Medulla oblongata (tissue), 1 donor: ENCODE results near the gene ZNF142.
A peak's percentile ranks its signal among the peaks of the same experiment; 100 is the strongest.

ENCODE experiments used
- DNase-seq: peaks from one replicate; pipeline ENCODE4 v3.0.0-alpha.2; 2015; ENCODE audit errors: extremely low spot score

ZNF142 gene

DNA sequence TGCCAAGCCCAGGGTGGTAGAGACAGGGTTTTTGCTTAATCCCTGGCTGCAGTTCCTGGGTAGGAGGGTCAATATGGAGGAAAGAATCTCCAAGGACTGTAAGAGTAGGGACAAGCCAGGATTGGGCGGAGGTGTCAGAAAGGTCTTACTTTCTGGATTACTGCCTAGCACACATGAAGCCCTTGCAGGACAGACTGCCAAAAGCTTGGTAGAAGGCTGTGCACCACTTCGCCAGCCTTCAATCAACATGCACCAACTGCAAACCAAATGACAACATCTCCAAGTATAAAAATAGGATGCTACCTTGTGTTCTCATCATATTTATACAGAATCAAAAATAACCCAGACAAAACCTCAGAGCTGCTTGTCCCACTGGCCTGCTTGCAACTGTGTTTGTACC, 3.7 kb downstream of the ZNF142 start:
- DNase-seq, result no peak

DNA sequence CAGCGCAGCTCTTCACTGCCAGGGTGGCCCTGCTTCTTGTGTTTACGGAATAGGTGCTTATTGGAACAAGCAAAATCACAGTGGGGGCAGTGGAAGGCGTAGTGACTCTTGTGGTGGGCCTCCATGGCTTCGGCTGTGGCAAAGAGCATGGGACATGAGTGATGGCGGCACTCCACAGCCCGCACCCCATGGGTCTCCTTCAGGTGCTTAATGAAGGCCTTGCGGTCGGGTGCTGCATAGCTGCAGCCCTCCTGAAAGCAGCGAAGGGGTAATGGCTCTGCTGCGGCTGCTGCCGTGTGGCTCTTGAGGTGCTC, 10.7 kb downstream of the ZNF142 start:
- DNase-seq, result no peak

DNA sequence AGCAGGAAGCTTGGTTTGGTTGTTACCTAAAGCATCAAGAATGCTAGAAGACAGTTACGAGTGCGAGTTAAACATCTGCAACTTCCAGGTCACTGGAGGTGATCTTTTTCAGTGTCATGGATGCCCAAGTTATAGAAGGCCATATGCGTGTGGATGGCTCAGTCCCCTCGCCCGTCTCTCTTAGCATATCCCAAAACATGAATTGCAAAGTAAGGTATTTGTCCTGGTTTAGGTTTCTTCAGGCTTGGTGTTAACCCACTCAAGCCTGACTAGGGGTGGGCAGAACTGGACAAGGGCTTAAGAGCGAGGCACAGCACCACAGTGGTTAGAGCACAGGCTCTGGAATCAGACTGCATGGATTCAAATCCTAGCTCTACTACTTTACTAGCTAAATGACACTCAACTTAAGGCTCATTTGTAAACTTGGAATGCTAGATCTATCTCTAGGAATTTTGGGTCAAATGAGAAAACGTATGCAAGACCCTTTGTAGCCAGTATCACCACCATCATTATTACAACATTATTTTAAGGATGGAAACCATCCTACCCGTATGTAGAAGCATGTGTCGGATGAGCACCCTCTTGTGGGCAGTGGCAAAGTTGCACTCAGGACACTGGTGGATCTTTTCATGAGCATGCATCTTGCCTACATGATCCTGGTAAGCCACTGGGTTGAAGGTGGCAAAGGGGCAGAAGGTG, 11.2 kb downstream of the ZNF142 start:
- DNase-seq, result peak; percentile 59

DNA sequence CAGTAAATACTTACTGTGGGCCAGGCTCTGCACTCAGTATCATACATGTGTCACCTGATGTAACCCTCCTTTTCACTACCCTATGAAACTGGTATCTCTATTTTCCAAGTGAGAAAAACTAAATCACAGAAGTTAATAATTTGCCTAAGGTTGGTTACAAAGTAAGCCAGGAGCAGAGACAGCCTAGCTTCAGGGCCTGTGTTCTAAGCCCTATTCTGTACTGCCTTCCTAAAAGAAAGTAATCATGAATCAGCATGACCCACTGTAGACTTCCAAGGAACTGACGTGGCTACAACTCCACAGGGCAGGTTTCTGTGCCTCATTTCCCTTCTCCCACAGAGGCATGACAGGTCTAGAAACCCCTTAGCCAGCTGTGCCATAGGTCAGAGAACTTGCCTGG, 14.3 kb downstream of the ZNF142 start:
- no peak for DNase-seq

DNA sequence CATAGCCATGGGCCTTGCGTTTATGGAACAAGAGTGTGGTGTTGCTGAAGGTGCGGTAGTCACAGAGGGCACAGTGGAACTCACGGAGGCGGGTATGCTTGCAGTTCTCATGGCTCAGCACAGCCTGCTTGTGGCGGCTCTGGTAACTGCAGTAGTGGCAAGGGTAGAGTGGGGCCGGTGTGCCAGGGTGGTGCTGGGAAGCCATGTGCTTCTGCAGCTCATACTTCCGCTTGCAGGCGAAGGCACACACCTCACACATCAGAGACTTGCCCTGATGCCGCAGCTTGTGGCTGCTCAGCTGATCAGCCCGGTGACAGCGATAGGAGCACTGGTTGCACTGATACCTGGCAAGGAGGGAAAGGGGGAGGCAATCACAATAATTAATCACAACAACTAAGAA, 14.7 kb downstream of the ZNF142 start:
- DNase-seq, result no peak

DNA sequence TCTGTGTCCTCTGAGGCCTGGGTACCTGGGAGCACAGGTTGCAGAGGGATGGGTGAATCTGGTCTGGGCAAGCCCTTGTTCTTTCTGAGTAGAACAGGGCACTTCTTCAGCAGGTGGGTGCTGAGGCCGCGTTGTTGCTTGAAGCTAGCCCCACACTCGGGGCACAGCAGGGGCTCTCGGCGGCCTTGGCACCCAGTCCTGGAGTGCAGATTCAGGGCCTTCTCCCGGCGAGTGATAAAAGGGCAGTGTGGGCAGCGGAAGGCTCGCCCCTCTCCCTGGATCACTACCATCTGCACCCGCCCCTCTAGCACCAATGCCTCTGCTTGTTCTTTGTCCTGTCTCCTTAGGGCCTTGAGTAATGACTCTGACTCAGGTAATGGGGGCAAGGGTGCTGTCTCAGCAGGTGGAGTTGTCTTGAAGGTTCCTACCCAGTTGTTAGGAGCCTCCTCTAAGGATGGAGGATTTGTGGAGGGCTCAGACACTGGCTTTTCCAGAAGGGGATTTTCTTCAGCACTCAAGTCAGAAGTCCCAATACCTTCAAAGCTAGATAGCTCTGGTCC, 15.6 kb downstream of the ZNF142 start:
- DNase-seq, result no peak

DNA sequence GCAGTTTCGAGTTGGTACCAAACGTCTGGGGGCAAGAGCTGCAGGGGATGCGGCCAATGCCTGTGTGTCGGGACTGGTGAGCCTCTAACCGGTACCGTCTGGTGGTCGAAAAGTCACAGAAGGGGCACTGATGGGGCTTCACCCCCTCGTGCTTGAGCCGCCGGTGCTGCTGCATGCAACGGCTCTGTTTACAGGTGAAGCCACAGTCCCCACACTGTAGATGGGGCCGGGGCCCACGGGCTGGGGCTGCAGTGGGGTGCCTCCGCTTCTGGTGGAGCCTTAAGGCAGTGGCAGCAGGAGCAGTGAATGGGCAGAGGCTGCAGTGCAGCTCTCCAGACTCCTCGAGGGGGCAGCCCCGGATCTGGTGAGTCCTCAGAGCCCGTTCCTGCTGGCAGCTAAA, 16.6 kb downstream of the ZNF142 start:
- no peak for DNase-seq

DNA sequence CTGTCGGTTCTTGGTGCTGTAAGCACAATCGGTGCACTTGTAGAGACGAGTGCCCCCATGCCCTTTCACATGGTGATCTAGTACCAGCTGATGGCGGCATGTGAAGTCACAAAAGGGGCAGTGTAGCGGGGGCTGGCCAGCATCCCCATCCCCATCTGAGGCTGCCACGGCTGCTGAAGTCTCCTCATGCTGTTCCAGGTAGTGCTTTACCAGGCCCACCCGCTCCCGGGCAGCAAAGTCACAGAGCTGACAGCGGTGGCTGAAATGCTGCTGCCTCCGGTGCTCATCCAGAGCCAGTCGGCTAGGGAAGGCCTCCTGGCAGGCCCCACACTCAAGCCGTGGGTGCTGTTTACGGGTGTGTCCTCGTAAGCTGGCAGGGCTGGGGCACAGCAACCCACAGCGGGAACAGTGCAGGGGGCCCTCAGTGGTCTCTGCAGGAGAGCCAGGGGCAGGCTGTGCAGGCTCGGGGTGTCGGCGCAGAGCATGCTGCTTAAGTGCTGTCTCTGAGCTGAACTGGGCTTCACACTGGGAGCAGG, 17.2 kb downstream of the ZNF142 start:
- DNase-seq, result no peak

DNA sequence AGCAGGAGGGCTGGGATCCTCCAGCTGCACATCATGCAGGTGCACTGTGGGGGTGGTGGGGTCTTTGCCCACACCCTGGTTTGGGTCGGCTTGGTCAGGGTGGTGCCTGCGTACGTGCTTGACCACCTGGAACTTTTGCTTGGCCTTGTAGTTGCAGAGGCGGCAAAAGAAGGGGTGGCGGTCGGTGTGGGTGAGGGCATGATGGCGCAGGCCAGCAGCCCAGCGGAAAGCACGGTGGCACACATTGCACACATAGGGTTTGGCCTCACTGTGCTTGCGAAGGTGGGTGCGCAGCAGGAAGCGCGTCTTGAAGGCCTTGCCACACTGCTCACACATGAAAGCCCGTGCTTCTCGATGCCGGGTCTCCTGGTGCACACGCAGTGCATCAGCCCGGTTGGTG, 21.1 kb downstream of the ZNF142 start:
- DNase-seq, result no peak

DNA sequence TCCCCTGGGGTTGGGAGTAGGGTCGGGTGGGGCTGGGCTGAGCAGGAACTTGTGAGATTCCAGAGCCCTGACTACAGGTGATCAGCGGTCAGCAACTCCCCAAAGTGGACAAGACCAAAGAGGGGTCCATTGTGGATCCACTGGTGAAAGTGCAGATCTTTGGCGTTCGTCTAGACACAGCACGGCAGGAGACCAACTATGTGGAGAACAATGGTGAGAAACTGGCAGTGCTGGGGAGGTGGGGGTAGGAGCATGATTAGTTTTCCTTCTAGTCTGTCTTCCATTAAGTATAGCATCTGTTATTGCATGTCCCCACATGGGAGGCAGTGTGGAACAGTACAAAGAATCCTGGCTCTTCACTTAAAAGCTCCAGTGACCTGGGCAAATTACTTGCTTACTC, 23.7 kb downstream of the ZNF142 start:
- no peak for DNase-seq

DNA sequence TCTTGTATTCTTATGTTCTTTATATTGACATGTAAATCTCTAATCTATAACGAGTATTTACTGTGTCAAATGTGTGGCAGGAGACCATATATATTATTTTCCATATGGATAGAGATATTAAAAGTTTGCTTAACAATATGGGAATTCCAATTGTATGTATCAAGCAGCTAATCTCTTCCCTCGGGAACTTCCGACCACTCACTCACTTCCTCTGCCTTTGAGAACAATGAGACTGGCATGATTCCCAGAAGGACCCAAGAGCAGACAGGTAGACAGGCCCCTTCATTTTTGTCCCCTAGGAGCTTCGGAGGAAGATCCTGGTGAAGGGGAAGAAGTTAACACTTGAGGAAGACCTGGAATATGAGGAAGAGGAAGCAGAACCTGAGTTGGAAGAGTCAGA, 27.6 kb downstream of the ZNF142 start:
- no peak for DNase-seq

DNA sequence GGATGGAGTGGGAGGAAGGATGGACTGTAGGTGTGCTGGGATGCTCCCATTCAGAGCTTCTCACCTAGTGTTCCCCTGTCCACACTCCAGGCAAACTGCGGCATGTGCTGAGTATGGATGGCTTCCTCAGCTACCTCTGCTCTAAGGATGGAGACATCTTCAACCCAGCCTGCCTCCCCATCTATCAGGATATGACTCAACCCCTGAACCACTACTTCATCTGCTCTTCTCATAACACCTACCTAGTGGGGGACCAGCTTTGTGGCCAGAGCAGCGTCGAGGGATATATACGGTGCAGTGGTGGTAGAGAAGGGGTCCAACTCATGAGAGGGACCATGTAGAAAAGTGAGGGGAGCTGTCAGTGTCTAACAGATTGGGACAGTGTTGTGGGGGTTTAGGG, 31.5 kb downstream of the ZNF142 start:
- DNase-seq, result no peak

DNA sequence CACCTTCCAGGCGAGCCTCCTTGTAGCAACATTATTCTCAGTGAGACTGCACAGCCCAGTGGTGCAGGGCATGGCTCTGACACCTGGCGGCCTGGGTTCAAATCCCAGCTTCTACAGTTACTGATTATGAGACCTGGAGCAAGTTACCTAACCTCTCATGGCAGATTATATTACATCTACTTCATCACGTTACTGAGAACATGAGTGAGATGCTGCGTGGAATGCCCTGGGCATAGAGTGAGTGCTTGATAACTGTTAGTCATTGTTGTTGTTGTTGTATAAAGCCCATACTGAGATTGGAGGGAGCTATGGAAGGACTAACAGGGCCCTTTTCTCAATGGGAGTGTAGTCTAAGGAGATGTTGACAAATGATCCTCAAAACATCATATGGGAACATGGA, 33.1 kb downstream of the ZNF142 start:
- no peak for DNase-seq

DNA sequence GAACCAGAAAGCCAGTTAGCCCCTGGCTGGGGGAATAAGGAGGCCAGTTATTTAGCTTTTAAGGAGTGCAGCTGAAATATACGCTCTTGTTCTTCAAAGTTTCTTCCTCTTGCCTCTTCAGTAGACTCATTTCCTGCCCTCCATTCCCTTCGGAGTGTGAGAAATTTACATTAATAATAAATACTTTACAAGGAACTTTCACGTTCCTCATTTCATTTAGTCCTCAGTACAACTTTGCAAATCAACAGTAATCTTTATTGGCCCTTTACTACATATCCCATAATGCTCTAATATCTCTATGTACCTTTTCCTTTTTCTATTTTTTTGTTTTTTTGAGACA, 36.1 kb downstream of the ZNF142 start:
- DNase-seq, result no peak

DNA sequence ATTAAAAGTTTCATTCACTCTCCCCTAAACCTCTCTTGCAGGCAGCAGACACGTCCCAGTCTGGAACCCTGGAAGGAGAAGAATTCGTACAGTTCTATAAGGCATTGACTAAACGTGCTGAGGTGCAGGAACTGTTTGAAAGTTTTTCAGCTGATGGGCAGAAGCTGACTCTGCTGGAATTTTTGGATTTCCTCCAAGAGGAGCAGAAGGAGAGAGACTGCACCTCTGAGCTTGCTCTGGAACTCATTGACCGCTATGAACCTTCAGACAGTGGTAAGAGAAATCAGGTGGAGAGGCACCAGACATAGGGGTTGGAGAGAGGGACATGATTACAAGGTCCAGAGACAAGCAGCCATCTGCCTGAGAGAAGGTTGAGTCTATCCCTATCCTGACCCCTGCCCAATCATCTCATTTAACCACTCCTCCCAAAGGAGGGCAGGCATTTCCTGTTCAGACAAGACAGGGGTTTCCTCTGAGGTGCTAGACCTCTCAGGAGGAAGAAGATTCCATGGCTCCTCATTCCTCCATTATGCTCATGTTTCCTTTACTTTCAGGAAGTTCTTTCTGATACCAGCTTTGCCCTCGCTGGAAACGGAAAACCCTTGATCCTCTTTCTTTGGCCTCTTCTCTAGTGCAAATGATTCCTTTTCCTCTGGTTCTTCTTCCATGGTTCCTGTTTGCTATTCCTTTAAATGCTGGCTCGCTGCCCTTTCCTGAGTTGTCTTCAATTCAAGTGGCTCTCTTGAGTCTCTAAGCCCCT, 36.6 kb downstream of the ZNF142 start:
- no peak for DNase-seq

DNA sequence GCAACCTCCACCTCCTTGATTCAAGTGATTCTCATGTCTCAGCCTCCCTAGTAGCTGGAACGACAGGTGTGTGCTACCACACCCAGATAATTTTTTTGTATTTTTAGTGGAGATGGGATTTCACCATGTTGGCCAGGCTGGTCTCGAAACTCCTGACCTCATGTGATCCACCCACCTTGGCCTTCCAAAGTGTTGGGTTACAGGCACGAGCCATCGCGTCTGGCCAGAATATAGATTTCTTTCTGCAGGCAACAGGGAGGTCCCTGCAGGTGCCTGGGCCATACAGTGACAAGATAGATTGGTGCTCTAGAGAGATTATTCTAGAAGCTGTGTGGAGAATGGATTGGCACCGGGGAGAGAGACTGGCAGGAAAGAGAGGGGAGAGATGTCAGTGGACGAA, 38.4 kb downstream of the ZNF142 start:
- no peak for DNase-seq

DNA sequence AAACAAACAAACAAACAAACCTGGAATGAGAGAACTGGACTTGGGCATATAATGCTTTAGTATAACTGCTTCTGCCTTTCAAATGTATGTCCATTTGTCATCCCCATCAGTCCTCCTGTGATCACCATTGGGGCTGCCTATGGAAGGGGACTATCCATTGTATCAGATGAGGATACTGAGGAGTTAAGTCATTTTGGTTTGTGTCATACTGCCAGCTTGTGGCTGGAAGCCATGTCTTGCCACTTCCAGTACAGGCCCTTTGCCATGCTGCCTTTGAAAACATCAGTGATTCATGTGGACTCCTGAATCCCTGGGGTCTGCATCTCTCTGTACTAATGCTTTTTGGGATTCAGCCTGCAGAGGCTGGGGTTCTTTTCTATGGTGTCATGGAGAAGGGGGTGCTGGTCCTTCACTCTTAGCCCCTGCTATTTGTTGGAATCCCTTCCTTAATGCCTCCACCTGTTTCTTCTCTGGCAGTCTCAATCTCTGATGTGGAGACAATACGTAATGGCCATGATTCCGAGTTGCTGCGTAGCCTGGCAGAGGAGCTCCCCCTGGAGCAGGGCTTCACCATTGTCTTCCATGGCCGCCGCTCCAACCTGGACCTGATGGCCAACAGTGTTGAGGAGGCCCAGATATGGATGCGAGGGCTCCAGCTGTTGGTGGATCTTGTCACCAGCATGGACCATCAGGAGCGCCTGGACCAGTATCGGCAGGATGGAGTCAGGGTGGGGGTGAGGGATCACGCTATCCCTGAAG, 41.1 kb downstream of the ZNF142 start:
- DNase-seq, result no peak

DNA sequence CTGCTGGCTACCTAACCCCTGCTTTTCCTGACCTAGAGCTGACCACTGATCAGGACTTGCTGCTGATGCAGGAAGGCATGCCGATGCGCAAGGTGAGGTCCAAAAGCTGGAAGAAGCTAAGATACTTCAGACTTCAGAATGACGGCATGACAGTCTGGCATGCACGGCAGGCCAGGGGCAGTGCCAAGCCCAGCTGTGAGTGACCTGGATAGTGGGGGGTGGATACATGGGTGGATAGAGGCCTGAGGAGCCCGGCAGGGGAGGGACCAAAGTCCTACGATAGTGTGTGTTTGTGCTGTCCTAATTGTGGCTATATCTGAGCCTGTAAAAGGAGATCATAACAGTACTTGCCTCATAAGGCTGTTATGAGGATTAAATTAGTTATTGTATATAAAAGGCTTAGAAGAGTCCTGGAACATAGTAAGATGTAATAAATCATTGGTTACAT, 43.5 kb downstream of the ZNF142 start:
- no peak for DNase-seq

DNA sequence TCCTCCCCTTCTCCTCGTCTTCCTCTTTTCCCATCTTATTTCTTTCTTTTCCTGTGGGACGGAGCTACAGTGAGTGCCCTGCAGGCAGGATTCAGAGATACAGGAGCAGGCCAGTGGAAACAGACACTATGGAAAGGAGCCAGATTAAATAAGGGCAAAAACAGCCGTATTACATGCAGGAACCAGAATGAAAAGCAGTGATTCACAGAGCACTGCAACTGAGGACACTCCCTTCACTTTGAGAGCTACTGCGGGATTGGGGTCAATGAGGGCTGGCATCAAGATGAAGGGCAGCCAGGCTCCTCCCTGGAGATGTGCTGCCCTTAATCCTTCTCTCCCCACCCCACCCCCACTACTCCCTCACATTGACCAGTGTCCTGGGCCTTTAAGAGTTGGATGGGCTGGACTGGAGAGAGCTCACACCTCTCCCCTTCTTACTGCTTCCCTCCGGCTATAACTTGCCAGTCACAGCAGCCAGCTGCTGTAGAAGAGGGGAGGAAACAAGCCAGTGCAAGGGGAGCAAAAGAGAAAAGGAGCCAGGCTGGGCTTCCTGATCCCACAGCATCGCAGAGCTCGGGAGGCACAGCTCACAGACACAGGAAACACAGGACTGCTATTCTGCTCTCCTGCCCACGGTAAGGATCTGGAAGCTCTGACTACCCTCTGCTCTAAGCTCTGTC, 51.8 kb downstream of the ZNF142 start, which contains the start of gene PLCD4:
TSS of gene PLCD4 (plus strand) at position 464 of the 680 bp plus-strand sequence. CDS start 7,841 bp downstream, outside the sequence.
- peak; percentile 18 for DNase-seq

DNA sequence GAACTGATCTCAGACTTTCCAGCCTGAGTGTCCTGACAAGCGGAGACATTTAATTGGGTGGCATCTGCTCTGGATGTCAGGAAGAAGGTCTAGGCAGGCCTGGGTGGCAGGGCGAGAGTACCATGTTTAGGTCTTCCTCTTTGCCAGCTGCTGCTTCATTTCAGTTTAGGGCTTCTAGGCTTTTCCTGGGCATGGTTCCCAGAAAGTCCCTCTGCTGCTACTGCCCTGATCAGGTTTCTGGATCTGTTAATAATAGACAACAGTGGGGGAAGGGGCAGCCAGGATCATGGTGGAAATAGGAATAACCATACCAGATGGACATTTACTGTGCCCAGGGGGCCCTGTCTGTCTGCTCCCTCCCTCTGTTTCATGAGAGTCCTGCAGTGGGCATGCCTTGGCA, 54.0 kb downstream of the ZNF142 start:
- peak; percentile 33 for DNase-seq
